ENCODE results near the gene OSGIN1.

- TF ChIP-seq CTCF (IDR thresholded peaks at IDR 0.05) (no peak), POLR2A (IDR thresholded peaks at IDR 0.05) (no peak), EP300 (IDR thresholded peaks at IDR 0.05) (no peak), POLR2AphosphoS5 (IDR thresholded peaks at IDR 0.05) (no peak)
These were observed 41.7 kb downstream of the OSGIN1 start for GRCh38 chr16:83994703-83995102.

Data from stomach (tissue), 4 donors.